Measurements from ENCODE around the gene EXD3. TPM values are rescaled to one million over a fixed set of nuclear protein-coding genes. Genes with fewer than 3 reads are reported as not detected.

EXD3 gene
- total and polyA plus RNA-seq, 2 of the 4 experiments (the other 2 are of a cell fraction), result 1.1 to 7.4 TPM

GRCh38 chr9:137376386-137376785, 46.6 kb downstream of the EXD3 start:
- Histone ChIP-seq H3K56ac (ENCODE audit: extremely low read depth, insufficient read depth, low read length) (no peak overlapping the region), H3K4me3 (ENCODE audit: insufficient read depth, low read depth, low read length) (no peak overlapping the region), H3K23ac (ENCODE audit: low read depth, low read length) (no peak overlapping the region), H3K9me1 (ENCODE audit: insufficient read depth, low read length) (no peaks in the 10 kb centered on the region), H3K4me1 (ENCODE audit: control insufficient read depth, insufficient read depth, low read length) (no peaks in the 10 kb centered on the region), H3K18ac (ENCODE audit: low read depth, low read length) (no peak overlapping the region), H4K5ac (ENCODE audit: low read depth, low read length) (no peak overlapping the region), H3K4me2 (ENCODE audit: low read depth, low read length) (no peak overlapping the region), H3K14ac (replicated peaks; ENCODE audit: low read depth, low read length) (no peak overlapping the region), H4K91ac (ENCODE audit: insufficient read depth, low read depth, low read length) (no peak overlapping the region), H2BK120ac (ENCODE audit: low read depth, low read length) (no peak overlapping the region), H2AK5ac (ENCODE audit: low read depth, low read length) (no peak overlapping the region), H3K79me1 (ENCODE audit: low read depth in 1 of 2, low read length in 2 of 2) (no peaks in the 10 kb centered on the region), H2AK9ac (replicated peaks; ENCODE audit: low read depth, low read length, poor library complexity) (no peak overlapping the region), H3K27ac (ENCODE audit: insufficient read depth, low read length) (no peak overlapping the region), H2BK20ac (ENCODE audit: low read depth, low read length) (no peak overlapping the region), H4K8ac (ENCODE audit: low read depth in 2 of 2, low read length in 2 of 2) (no peak overlapping the region), H3K36me3 (ENCODE audit: control insufficient read depth, insufficient read depth, low read length) (no peaks in the 10 kb centered on the region), H2BK5ac (ENCODE audit: low read depth, low read length, poor library complexity, severe bottlenecking) (no peak overlapping the region), H3K9me3 (ENCODE audit: control insufficient read depth, insufficient read depth, low read length) (peaks cover 2% of the 10 kb centered on the region; the same call in 1 of the 2 replicates), H3K4ac (ENCODE audit: low read depth, low read length) (no peak overlapping the region), H2AFZ (replicated peaks; ENCODE audit: low read length, poor library complexity) (no peak overlapping the region), H3K27me3 (ENCODE audit: control insufficient read depth, insufficient read depth, low read length) (no peaks in the 10 kb centered on the region), H2BK15ac (ENCODE audit: low read depth, low read length) (no peak overlapping the region), H4K20me1 (ENCODE audit: insufficient read depth, low read length) (no peaks in the 10 kb centered on the region), H3K9ac (ENCODE audit: low read depth, low read length) (no peak overlapping the region)
- in situ Hi-C loops (cut with MboI; ENCODE audit: low sequenced_read_pairs) (no loop called here), intact Hi-C loops (cut with micrococcal nuclease) (no loop called here), dilution Hi-C loops (cut with HindIII; ENCODE audit: low sequenced_read_pairs, unreplicated experiment) (no loop called here)
- ChIA-PET POLR2A (ENCODE audit: unreplicated experiment) (no interaction called here), CTCF (no interaction called here)
- no TSS peak for BruUV-seq (replicated peaks)
- ATAC-seq (ENCODE audit: low read depth), result no peak
- TF ChIP-seq CTCF (conservative IDR thresholded peaks at IDR 0.05; ENCODE audit: low read depth, low read length) (no peak), CEBPB (IDR thresholded peaks at IDR 0.05; ENCODE audit: low read depth, low read length) (no peak), RAD21 (IDR thresholded peaks at IDR 0.05; ENCODE audit: low read length) (no peak), MAFK (IDR thresholded peaks at IDR 0.05; ENCODE audit: low read depth, low read length) (no peak), RFX5 (IDR thresholded peaks at IDR 0.05; ENCODE audit: low read depth, low read length) (no peak), POLR2A (IDR thresholded peaks at IDR 0.05; ENCODE audit: low read depth, low read length) (no peak), FOS (IDR thresholded peaks at IDR 0.05; ENCODE audit: low read depth, low read length) (no peak), RCOR1 (IDR thresholded peaks at IDR 0.05; ENCODE audit: insufficient replicate concordance, low read length) (no peak), BHLHE40 (IDR thresholded peaks at IDR 0.05; ENCODE audit: low read depth, low read length) (no peak), CHD1 (IDR thresholded peaks at IDR 0.05; ENCODE audit: low read depth, low read length) (no peak)
- 100% methylated on average over 3 of the region's 12 CpGs; no CpG with 5 or more reads in 1 of the 2 experiments for WGBS, 2 experiments (ENCODE audit: extremely low coverage in 2 of 2, insufficient read length in 1 of 2)
- DNase-seq, result no peak

All from IMR-90 (cell line).